DMS153 (cell line): Measurements from ENCODE around the gene RSF1.
"Not testable (repeated sequence)": the region's sequence is repeated elsewhere in the genome, so short reads cannot be mapped to it uniquely, and the experiment has no call there.

ENCODE experiments used
- DNase-seq: peaks from one replicate; lab custom pipeline; 2025; lab: John Stamatoyannopoulos, UW

Gene RSF1

GRCh38 chr11:77820565-77821348, at the start of gene RSF1, which contains the start of gene AAMDC:
RSF1 (minus strand) TSS chr11:77820722; CDS start chr11:77820714, 8 bp downstream.
AAMDC (plus strand) TSS chr11:77821144; CDS start chr11:77842497, 21,353 bp downstream.
- peak; percentile 98 for DNase-seq

- DNase-seq = no peak
Measured at GRCh38 chr11:77868744-77869143, 48.2 kb upstream of the RSF1 start.

GRCh38 chr11:77866336-77866735, 45.8 kb upstream of the RSF1 start:
- DNase-seq = no peak

- DNase-seq = no peak
Measured at GRCh38 chr11:77865805-77866204, 45.3 kb upstream of the RSF1 start.

GRCh38 chr11:77861444-77861843, 40.9 kb upstream of the RSF1 start:
- not testable (repeated sequence) for DNase-seq

GRCh38 chr11:77857906-77858457, 37.5 kb upstream of the RSF1 start:
- not testable (repeated sequence) for DNase-seq

GRCh38 chr11:77854838-77855237, 34.3 kb upstream of the RSF1 start:
- DNase-seq = no peak

GRCh38 chr11:77851503-77851902, 31.0 kb upstream of the RSF1 start:
- DNase-seq = no peak

- not testable (repeated sequence) for DNase-seq
Measured at GRCh38 chr11:77843700-77844099, 23.2 kb upstream of the RSF1 start.

GRCh38 chr11:77842441-77843121, 22.1 kb upstream of the RSF1 start:
- DNase-seq = no peak

GRCh38 chr11:77833302-77833701, 12.8 kb upstream of the RSF1 start:
- no peak for DNase-seq

GRCh38 chr11:77828926-77829325, 8.4 kb upstream of the RSF1 start:
- no peak for DNase-seq

- DNase-seq = no peak
Measured at GRCh38 chr11:77823775-77824174, 3.3 kb upstream of the RSF1 start.

GRCh38 chr11:77822126-77822525, 1.6 kb upstream of the RSF1 start:
- DNase-seq = not testable (repeated sequence)

GRCh38 chr11:77821349-77821851, 878 bp upstream of the RSF1 start:
- DNase-seq = no peak

GRCh38 chr11:77819921-77820564, 479 bp downstream of the RSF1 start:
- no peak for DNase-seq

- peak; percentile 66 for DNase-seq
Measured at GRCh38 chr11:77819411-77819920, 1.1 kb downstream of the RSF1 start.

- no peak for DNase-seq
Measured at GRCh38 chr11:77815459-77815858, 5.1 kb downstream of the RSF1 start.

GRCh38 chr11:77814848-77815247, 5.7 kb downstream of the RSF1 start:
- no peak for DNase-seq

- DNase-seq = no peak
Measured at GRCh38 chr11:77813256-77813655, 7.3 kb downstream of the RSF1 start.

GRCh38 chr11:77806993-77807392, 13.5 kb downstream of the RSF1 start:
- DNase-seq = no peak

- no peak for DNase-seq
Measured at GRCh38 chr11:77806415-77806814, 14.1 kb downstream of the RSF1 start.
